WI38 (cell line): ENCODE data around the gene ZNF672.
"Not testable (repeated sequence)": the region's sequence is repeated elsewhere in the genome, so short reads cannot be mapped to it uniquely, and the experiment has no call there.

ENCODE experiments used
- H3K4me3 ChIP-seq: 2 replicates; pipeline ENCODE4 v1.5.1; 2011; ENCODE audit warnings: low read depth, mild to moderate bottlenecking, control low read depth, low read length
- CTCF ChIP-seq: IDR thresholded peaks from 2 replicates; pipeline ENCODE4 v1.5.1; 2012; ENCODE audit warnings: low read depth, mild to moderate bottlenecking, control low read depth, low read length

ZNF672 gene

GRCh38 chr1:248825573-248825908, 12.5 kb upstream of the ZNF672 start:
- peak overlapping the region; percentile 75 for H3K4me3 ChIP-seq
- TF ChIP-seq CTCF: no peak

GRCh38 chr1:248825909-248826760, 11.9 kb upstream of the ZNF672 start, which contains the start of gene SH3BP5L:
TSS of gene SH3BP5L (minus strand) at chr1:248825915. CDS start at chr1:248824935, 980 bp downstream.
- H3K4me3 ChIP-seq: peak within 1 kb of the TSS; percentile 75
- peak; percentile 64 for TF ChIP-seq CTCF

GRCh38 chr1:248828845-248829244, 9.2 kb upstream of the ZNF672 start:
- no peak overlapping the region for H3K4me3 ChIP-seq
- no peak for TF ChIP-seq CTCF

GRCh38 chr1:248830718-248831017, 7.4 kb upstream of the ZNF672 start:
- not testable (repeated sequence) for H3K4me3 ChIP-seq

GRCh38 chr1:248831842-248832241, 6.2 kb upstream of the ZNF672 start:
- TF ChIP-seq CTCF: no peak
- no peak overlapping the region for H3K4me3 ChIP-seq

- no peak overlapping the region for H3K4me3 ChIP-seq
- TF ChIP-seq CTCF: no peak
Measured at GRCh38 chr1:248834343-248834940, 3.6 kb upstream of the ZNF672 start.

GRCh38 chr1:248837045-248837780, 811 bp upstream of the ZNF672 start:
- no peak for TF ChIP-seq CTCF
- H3K4me3 ChIP-seq: peak overlapping the region; percentile 79
